Skeletal muscle tissue (tissue), 4 donors: ENCODE measurements around the gene SLC7A11. TPM values are rescaled to one million over a fixed set of nuclear protein-coding genes. Genes with fewer than 3 reads are reported as not detected.

Experiments
- H3K27ac ChIP-seq: one replicate; pipeline ENCODE4 v1.7.0; 2013; ENCODE audit warnings: mild to moderate bottlenecking, low read depth, low read length, inconsistent platforms
- H3K27me3 ChIP-seq, 3 donors: one replicate each; pipeline ENCODE4 v1.7.0; 2013; ENCODE audit warnings: low read length in 3 of 3; ENCODE audit not compliant: control insufficient read depth in 3 of 3, insufficient read depth in 3 of 3
- H3K36me3 ChIP-seq, 3 donors: one replicate each; pipeline ENCODE4 v1.7.0; 2013; ENCODE audit warnings: low read length in 3 of 3; ENCODE audit not compliant: control insufficient read depth in 3 of 3, insufficient read depth in 3 of 3
- H3K4me1 ChIP-seq, 3 donors: one replicate each; pipeline ENCODE4 v1.7.0; 2013; ENCODE audit warnings: low read length in 3 of 3, mild to moderate bottlenecking in 3 of 3; ENCODE audit not compliant: control insufficient read depth in 3 of 3, insufficient read depth in 3 of 3
- H3K4me3 ChIP-seq, 3 donors: one replicate each; pipeline ENCODE4 v1.7.0; 2013; ENCODE audit warnings: low read length in 3 of 3
- H3K9ac ChIP-seq, 3 donors: one replicate each; pipeline ENCODE4 v1.7.0; 2013; ENCODE audit warnings: low read length in 3 of 3, mild to moderate bottlenecking in 3 of 3, moderate library complexity in 2 of 3, low read depth in 1 of 3
- H3K9me3 ChIP-seq, 3 donors: one replicate each; pipeline ENCODE4 v1.7.0; 2013; ENCODE audit warnings: low read length in 3 of 3; ENCODE audit not compliant: control insufficient read depth in 3 of 3
- total RNA-seq: library from RNA; depleted of rRNA; stranded (reverse); fragments of >200 nt; gene quantifications from one replicate; pipeline ENCODE4 v1.2.3, GENCODE V29; 2014
- donor health status: Osteomylitis.

Gene SLC7A11
- total RNA-seq, 1 donor from 2014 or later, result 1.0 TPM

GRCh38 chr4:138234248-138234647, 7.9 kb downstream of the SLC7A11 start:
- Histone ChIP-seq H3K36me3 (no peaks in the 10 kb centered on the region), H3K27ac (no peak overlapping the region), H3K4me3 (no peak overlapping the region), H3K9me3 (no peaks in the 10 kb centered on the region), H3K4me1 (no peaks in the 10 kb centered on the region), H3K9ac (no peak overlapping the region), H3K27me3 (no peaks in the 10 kb centered on the region)

GRCh38 chr4:138233313-138234034, 8.7 kb downstream of the SLC7A11 start:
- Histone ChIP-seq H3K9me3 (no peaks in the 10 kb centered on the region), H3K27me3 (no peaks in the 10 kb centered on the region), H3K27ac (no peak overlapping the region), H3K4me3 (no peak overlapping the region), H3K36me3 (no peaks in the 10 kb centered on the region), H3K9ac (no peak overlapping the region), H3K4me1 (no peaks in the 10 kb centered on the region)

GRCh38 chr4:138232364-138232763, 9.8 kb downstream of the SLC7A11 start:
- Histone ChIP-seq H3K9ac (no peak overlapping the region), H3K27ac (no peak overlapping the region), H3K4me3 (no peak overlapping the region), H3K36me3 (no peaks in the 10 kb centered on the region), H3K27me3 (no peaks in the 10 kb centered on the region), H3K9me3 (no peaks in the 10 kb centered on the region), H3K4me1 (no peaks in the 10 kb centered on the region)

- H3K27ac ChIP-seq, result no peak overlapping the region
- H3K4me1 ChIP-seq, result no peaks in the 10 kb centered on the region
- no peak overlapping the region for H3K9ac ChIP-seq
- no peaks in the 10 kb centered on the region for H3K36me3 ChIP-seq
- no peaks in the 10 kb centered on the region for H3K9me3 ChIP-seq
- H3K27me3 ChIP-seq, result no peaks in the 10 kb centered on the region
- no peak overlapping the region for H3K4me3 ChIP-seq
Measured at GRCh38 chr4:138230048-138230447, 12.1 kb downstream of the SLC7A11 start.

GRCh38 chr4:138229160-138229559, 13.0 kb downstream of the SLC7A11 start:
- H3K9me3 ChIP-seq, result no peaks in the 10 kb centered on the region
- H3K9ac ChIP-seq, result no peak overlapping the region
- no peaks in the 10 kb centered on the region for H3K4me1 ChIP-seq
- H3K4me3 ChIP-seq, result no peak overlapping the region
- H3K27me3 ChIP-seq, result no peaks in the 10 kb centered on the region
- no peaks in the 10 kb centered on the region for H3K36me3 ChIP-seq
- no peak overlapping the region for H3K27ac ChIP-seq

- H3K9me3 ChIP-seq, result no peaks in the 10 kb centered on the region
- no peaks in the 10 kb centered on the region for H3K36me3 ChIP-seq
- no peak overlapping the region for H3K9ac ChIP-seq
- no peaks in the 10 kb centered on the region for H3K4me1 ChIP-seq
- no peak overlapping the region for H3K27ac ChIP-seq
- H3K27me3 ChIP-seq, result no peaks in the 10 kb centered on the region
- H3K4me3 ChIP-seq, result no peak overlapping the region
Measured at GRCh38 chr4:138226351-138226750, 15.8 kb downstream of the SLC7A11 start.

- Histone ChIP-seq H3K9ac (no peak overlapping the region), H3K27ac (no peak overlapping the region), H3K4me3 (no peak overlapping the region), H3K9me3 (no peaks in the 10 kb centered on the region), H3K4me1 (no peaks in the 10 kb centered on the region), H3K36me3 (no peaks in the 10 kb centered on the region), H3K27me3 (no peaks in the 10 kb centered on the region)
Measured at GRCh38 chr4:138225477-138225876, 16.7 kb downstream of the SLC7A11 start.

GRCh38 chr4:138224614-138225013, 17.5 kb downstream of the SLC7A11 start:
- no peaks in the 10 kb centered on the region for H3K36me3 ChIP-seq

GRCh38 chr4:138223231-138223910, 18.8 kb downstream of the SLC7A11 start:
- no peak overlapping the region for H3K4me3 ChIP-seq
- H3K27ac ChIP-seq, result no peak overlapping the region
- no peaks in the 10 kb centered on the region for H3K9me3 ChIP-seq
- no peaks in the 10 kb centered on the region for H3K4me1 ChIP-seq
- no peak overlapping the region for H3K9ac ChIP-seq
- no peaks in the 10 kb centered on the region for H3K27me3 ChIP-seq
- no peaks in the 10 kb centered on the region for H3K36me3 ChIP-seq

More at GRCh38 chr4:138224614-138225013, 17.5 kb downstream of the SLC7A11 start:
- no peak overlapping the region for H3K9ac ChIP-seq
- no peaks in the 10 kb centered on the region for H3K4me1 ChIP-seq
- no peak overlapping the region for H3K27ac ChIP-seq
- no peaks in the 10 kb centered on the region for H3K27me3 ChIP-seq
- no peaks in the 10 kb centered on the region for H3K9me3 ChIP-seq
- H3K4me3 ChIP-seq, result no peak overlapping the region

- H3K4me3 ChIP-seq, result no peak overlapping the region
- no peaks in the 10 kb centered on the region for H3K36me3 ChIP-seq
- H3K4me1 ChIP-seq, result no peaks in the 10 kb centered on the region
- H3K9me3 ChIP-seq, result no peaks in the 10 kb centered on the region
- H3K27ac ChIP-seq, result no peak overlapping the region
- H3K9ac ChIP-seq, result no peak overlapping the region
- H3K27me3 ChIP-seq, result no peaks in the 10 kb centered on the region
Measured at GRCh38 chr4:138222046-138222445, 20.1 kb downstream of the SLC7A11 start.
